ENCODE measurements around the gene COPB1. TPM values are rescaled to one million over a fixed set of nuclear protein-coding genes. Genes with fewer than 3 reads are reported as not detected.

The COPB1 gene
- total and polyA plus RNA-seq, 9 of the 15 experiments (the other 6 are each of a cell fraction or from before 2014, with no cell fraction given) = 64.7 to 188 (median 91.6) TPM

DNA sequence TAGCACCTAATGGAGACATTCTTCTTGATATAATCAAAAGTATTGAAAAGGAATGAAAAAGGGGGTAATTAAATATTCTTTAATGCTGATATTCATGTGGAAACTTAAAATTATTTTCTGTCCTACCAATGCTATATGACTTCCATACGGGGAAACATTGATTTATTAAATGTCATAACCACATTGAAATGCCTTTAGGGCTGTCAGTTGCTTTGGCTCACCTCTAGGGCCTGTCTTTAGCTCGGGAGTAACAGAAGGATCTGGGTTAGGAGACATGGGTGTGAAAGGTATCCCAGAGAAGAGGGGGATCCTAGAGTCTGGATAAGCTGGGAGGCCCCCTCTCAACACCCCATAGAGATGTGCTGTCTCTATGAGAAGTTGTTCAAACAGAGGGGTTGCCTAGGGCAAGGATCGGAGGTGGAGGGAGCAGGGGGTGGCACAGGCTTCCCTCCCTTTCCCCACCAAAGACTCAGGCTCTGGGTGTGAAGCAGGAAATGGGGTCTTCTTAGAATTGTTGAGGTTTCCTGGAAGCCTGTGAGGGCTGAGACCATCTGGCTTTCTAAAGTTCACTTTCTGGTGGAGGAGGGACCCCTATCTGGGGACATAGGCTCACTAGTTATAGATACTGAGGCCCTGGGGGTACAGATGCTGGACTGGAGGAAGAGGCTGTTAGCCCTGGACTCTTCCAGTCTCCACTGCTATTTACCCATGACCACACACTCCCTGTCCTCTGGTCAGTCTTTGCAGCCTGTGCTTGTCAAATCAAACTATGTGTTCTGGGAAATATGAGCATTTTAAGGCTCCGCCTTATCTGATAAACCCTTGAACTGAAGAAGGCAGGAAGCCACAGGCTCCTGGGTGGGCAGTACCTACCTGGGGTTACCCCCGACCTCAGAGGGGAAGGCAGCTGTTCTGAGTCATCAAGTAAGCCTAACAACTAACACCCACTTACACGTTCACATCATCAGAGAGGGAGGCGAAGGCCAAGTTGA lies 84.8 kb downstream of the COPB1 start (continued):
- 0 out of 2 replicates have a peak, but pooled peaks have one; percentile 37 for TF ChIP-seq CTBP1 (IDR thresholded peaks at IDR 0.05; ENCODE audit: borderline replicate concordance)
- TF ChIP-seq, protein P1, sequence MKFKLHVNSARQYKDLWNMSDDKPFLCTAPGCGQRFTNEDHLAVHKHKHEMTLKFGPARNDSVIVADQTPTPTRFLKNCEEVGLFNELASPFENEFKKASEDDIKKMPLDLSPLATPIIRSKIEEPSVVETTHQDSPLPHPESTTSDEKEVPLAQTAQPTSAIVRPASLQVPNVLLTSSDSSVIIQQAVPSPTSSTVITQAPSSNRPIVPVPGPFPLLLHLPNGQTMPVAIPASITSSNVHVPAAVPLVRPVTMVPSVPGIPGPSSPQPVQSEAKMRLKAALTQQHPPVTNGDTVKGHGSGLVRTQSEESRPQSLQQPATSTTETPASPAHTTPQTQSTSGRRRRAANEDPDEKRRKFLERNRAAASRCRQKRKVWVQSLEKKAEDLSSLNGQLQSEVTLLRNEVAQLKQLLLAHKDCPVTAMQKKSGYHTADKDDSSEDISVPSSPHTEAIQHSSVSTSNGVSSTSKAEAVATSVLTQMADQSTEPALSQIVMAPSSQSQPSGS (CRISPR knock-in tag; IDR thresholded peaks at IDR 0.05) = no peak
- TF ChIP-seq HMBOX1 (IDR thresholded peaks at IDR 0.05) = peak; percentile 68
- no peak for TF ChIP-seq KDM5B (IDR thresholded peaks at IDR 0.05; ENCODE audit: insufficient replicate concordance, low read depth, low read length)
- TF ChIP-seq DACH1 (IDR thresholded peaks at IDR 0.05; ENCODE audit: partially characterized antibody) = no peak
- no peak for TF ChIP-seq ZNF583 (CRISPR knock-in tag; IDR thresholded peaks at IDR 0.05)
- TF ChIP-seq FOXK2 (conservative IDR thresholded peaks at IDR 0.05 in 1 of 2, IDR thresholded peaks at IDR 0.05 in 1 of 2; ENCODE audit: low read depth in 2 of 2) = no peak
- TF ChIP-seq, protein P2, sequence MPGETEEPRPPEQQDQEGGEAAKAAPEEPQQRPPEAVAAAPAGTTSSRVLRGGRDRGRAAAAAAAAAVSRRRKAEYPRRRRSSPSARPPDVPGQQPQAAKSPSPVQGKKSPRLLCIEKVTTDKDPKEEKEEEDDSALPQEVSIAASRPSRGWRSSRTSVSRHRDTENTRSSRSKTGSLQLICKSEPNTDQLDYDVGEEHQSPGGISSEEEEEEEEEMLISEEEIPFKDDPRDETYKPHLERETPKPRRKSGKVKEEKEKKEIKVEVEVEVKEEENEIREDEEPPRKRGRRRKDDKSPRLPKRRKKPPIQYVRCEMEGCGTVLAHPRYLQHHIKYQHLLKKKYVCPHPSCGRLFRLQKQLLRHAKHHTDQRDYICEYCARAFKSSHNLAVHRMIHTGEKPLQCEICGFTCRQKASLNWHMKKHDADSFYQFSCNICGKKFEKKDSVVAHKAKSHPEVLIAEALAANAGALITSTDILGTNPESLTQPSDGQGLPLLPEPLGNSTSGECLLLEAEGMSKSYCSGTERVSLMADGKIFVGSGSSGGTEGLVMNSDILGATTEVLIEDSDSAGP (CRISPR knock-in tag; IDR thresholded peaks at IDR 0.05) = no peak
- no peak for TF ChIP-seq ELK1 (CRISPR knock-in tag; IDR thresholded peaks at IDR 0.05)
- TF ChIP-seq BHLHE40 (IDR thresholded peaks at IDR 0.05; ENCODE audit: low read length) = no peak
- TF ChIP-seq GABPB1 (CRISPR knock-in tag; IDR thresholded peaks at IDR 0.05) = no peak
- TF ChIP-seq BRF1 (IDR thresholded peaks at IDR 0.05; ENCODE audit: borderline replicate concordance, extremely low read depth, insufficient read length) = no peak
- no peak for TF ChIP-seq HOXB6 (CRISPR knock-in tag; IDR thresholded peaks at IDR 0.05; ENCODE audit: borderline replicate concordance)
- TF ChIP-seq BRF2 (IDR thresholded peaks at IDR 0.05; ENCODE audit: borderline replicate concordance, insufficient read depth, insufficient read length) = no peak
- TF ChIP-seq, protein P3, sequence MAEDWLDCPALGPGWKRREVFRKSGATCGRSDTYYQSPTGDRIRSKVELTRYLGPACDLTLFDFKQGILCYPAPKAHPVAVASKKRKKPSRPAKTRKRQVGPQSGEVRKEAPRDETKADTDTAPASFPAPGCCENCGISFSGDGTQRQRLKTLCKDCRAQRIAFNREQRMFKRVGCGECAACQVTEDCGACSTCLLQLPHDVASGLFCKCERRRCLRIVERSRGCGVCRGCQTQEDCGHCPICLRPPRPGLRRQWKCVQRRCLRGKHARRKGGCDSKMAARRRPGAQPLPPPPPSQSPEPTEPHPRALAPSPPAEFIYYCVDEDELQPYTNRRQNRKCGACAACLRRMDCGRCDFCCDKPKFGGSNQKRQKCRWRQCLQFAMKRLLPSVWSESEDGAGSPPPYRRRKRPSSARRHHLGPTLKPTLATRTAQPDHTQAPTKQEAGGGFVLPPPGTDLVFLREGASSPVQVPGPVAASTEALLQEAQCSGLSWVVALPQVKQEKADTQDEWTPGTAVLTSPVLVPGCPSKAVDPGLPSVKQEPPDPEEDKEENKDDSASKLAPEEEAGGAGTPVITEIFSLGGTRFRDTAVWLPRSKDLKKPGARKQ (CRISPR knock-in tag; IDR thresholded peaks at IDR 0.05) = no peak
- TF ChIP-seq KLF10 (CRISPR knock-in tag; IDR thresholded peaks at IDR 0.05) = no peak
- TF ChIP-seq, protein P4, sequence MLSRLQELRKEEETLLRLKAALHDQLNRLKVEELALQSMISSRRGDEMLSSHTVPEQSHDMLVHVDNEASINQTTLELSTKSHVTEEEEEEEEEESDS (CRISPR knock-in tag; IDR thresholded peaks at IDR 0.05) = no peak
- TF ChIP-seq HNRNPH1 (optimal IDR thresholded peaks at IDR 0.05; ENCODE audit: low read depth, low read length) = no peak

Data from K562 (cell line).